HUES64 (cell line): ENCODE measurements around the gene LAMA3.

Experiments used
- H3K27ac ChIP-seq: 2 replicates; pipeline ENCODE4 v1.7.0; 2013; ENCODE audit warnings: low read depth, low read length, inconsistent platforms
- H3K27me3 ChIP-seq: 2 replicates; pipeline ENCODE4 v1.6.1; 2013; ENCODE audit warnings: mild to moderate bottlenecking, low read length; ENCODE audit not compliant: insufficient read depth
- H3K36me3 ChIP-seq: 2 replicates; pipeline ENCODE4 v1.6.1; 2013; ENCODE audit warnings: mild to moderate bottlenecking, low read length; ENCODE audit not compliant: insufficient read depth
- H3K4me1 ChIP-seq: 2 replicates; pipeline ENCODE4 v1.6.1; 2013; ENCODE audit warnings: mild to moderate bottlenecking, low read length, moderate library complexity; ENCODE audit not compliant: insufficient read depth
- H3K4me3 ChIP-seq: 2 replicates; pipeline ENCODE4 v1.5.1; 2013; ENCODE audit warnings: mild to moderate bottlenecking, low read length, moderate library complexity
- H3K9ac ChIP-seq: 2 replicates; pipeline ENCODE4 v1.6.1; 2013; ENCODE audit warnings: mild to moderate bottlenecking, low read depth, low read length
- H3K9me3 ChIP-seq: 2 replicates; pipeline ENCODE4 v1.6.1; 2013; ENCODE audit warnings: low read depth, low read length; ENCODE audit not compliant: insufficient read depth
- WGBS: fragments of 150-250, 120-280 bp; methylation state at CpG from one replicate; pipeline ENCODE4 v1.1.7; 2013; ENCODE audit warnings: missing lambda C conversion rate; 5-methylcytosine and 5-hydroxymethylcytosine counted together

LAMA3 gene

DNA sequence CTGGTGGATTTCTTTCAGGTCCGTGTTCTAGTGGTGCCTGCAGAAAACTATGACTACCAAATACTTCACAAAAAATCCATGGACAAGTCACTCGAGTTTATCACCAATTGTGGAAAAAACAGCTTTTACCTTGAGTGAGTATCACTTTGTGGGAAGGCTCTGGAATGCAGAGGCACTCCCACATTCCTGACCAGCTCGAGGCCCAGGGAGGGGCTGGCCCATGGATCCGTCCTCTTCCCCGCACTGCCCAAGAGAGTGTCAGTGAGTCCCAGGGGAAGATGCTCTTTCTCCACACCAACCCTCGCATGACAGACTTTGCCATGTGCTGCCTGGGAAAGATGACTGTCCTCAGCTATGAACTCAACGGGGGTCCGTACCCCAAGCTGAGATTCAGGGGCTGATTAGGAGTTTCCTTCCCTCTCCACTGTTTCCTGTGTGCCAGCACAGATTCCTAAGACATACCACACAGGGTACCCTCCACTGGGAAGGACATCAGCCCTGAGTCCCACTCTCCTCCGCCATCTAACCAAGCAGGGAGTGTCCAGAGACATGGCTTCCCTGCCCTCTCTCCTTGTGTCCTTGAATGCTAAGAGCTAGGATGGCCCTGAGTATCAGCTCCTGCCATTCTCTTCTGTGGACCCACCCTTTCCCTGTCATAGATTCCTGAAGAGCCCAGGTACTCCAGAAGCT, 155.9 kb downstream of the LAMA3 start:
- Histone ChIP-seq H3K4me1 (peaks cover 12% of the 10 kb centered on the region), H3K9ac (no peak overlapping the region), H3K9me3 (no peaks in the 10 kb centered on the region), H3K27me3 (no peaks in the 10 kb centered on the region), H3K4me3 (no peak overlapping the region), H3K27ac (no peak overlapping the region), H3K36me3 (no peaks in the 10 kb centered on the region)
- 64% methylated on average over 9 of the region's 9 CpGs for WGBS

GRCh38 chr18:23845988-23846630, 156.9 kb downstream of the LAMA3 start:
- Histone ChIP-seq H3K9me3 (no peaks in the 10 kb centered on the region), H3K27me3 (no peaks in the 10 kb centered on the region), H3K4me3 (no peak overlapping the region), H3K36me3 (no peaks in the 10 kb centered on the region), H3K9ac (no peak overlapping the region), H3K4me1 (peaks cover 12% of the 10 kb centered on the region), H3K27ac (no peak overlapping the region)
- WGBS: 94% methylated on average over 13 of the region's 15 CpGs

- 93% methylated on average over 19 of the region's 19 CpGs for WGBS
These were observed 158.2 kb downstream of the LAMA3 start for GRCh38 chr18:23847321-23847986.

DNA sequence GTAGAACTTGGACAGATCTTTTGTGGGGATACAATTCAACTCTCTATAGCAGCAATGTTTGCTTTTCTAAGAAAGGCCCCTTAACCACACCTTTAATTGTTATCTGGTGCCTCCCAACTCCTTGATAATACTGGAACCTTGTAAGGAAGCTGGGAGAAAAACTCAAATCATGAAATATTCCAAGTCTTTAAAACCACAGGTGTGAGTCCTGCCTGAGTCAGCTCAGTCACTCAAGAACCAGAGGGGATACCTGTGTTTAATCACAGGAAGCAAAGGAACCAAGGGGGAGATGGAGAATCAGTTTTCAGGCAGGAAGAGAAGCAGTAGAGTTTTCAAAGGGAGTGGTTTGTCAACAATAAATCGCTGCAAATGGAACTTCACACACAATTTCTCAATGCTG, 159.9 kb downstream of the LAMA3 start:
- WGBS: no CpG with 5 or more reads among the region's 1 CpG
- peaks cover 12% of the 10 kb centered on the region for H3K4me1 ChIP-seq
- H3K27me3 ChIP-seq: no peaks in the 10 kb centered on the region
- H3K27ac ChIP-seq: no peak overlapping the region
- no peaks in the 10 kb centered on the region for H3K36me3 ChIP-seq
- H3K9ac ChIP-seq: no peak overlapping the region
- no peaks in the 10 kb centered on the region for H3K9me3 ChIP-seq
- H3K4me3 ChIP-seq: no peak overlapping the region

More at GRCh38 chr18:23847321-23847986, 158.2 kb downstream of the LAMA3 start:
- H3K9me3 ChIP-seq: no peaks in the 10 kb centered on the region
- H3K4me1 ChIP-seq: peaks cover 12% of the 10 kb centered on the region
- no peaks in the 10 kb centered on the region for H3K36me3 ChIP-seq
- no peak overlapping the region for H3K27ac ChIP-seq
- no peaks in the 10 kb centered on the region for H3K27me3 ChIP-seq
- H3K9ac ChIP-seq: no peak overlapping the region
- no peak overlapping the region for H3K4me3 ChIP-seq

DNA sequence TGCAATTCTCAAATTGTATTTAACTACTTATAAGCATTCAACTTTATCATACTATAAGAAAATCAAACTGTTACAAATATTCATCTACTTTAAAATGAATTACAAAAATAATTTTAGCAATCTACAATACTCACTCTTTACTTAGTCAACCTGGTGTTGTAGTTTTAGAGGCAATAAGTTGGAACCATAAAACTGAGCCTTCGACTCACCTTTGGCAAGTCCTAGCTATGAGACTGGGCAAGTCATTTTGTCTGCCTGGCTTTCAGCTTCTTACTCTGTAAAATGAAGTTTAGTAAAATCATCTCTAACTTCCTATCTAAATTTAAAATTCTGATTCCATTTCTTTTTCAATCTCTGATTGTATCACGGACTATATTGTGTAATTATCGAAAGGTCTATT, 161.0 kb downstream of the LAMA3 start:
- no peak overlapping the region for H3K27ac ChIP-seq

DNA sequence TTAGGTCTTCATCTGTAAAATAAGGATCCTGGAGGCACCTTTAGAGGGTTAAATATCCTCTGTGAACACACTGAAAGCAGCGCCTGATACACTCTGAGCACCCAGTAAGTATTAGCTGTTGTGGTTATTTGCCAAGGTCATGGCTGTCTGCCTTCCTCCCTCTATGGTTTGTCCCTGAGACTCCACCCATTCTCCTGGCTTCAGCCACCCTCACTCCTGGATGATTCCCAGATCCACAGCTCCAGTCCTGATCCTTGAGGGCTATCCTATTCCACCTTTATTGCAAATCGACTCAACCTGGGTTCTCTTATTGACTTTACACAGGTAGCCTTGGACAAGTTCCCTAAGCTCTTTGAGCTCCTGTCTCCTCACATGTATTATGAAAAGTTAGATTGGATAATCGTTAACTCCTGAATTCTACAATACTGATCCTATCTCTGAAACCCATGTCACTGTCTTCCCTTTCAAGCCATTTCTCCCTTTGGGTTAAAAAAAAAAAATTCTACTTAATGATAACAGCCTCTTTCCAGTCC, 162.3 kb downstream of the LAMA3 start:
- Histone ChIP-seq H3K9me3 (no peaks in the 10 kb centered on the region), H3K27me3 (no peaks in the 10 kb centered on the region), H3K36me3 (no peaks in the 10 kb centered on the region), H3K27ac (no peak overlapping the region), H3K4me3 (no peak overlapping the region), H3K9ac (no peak overlapping the region), H3K4me1 (peaks cover 9% of the 10 kb centered on the region)
- WGBS: 94% methylated on average over 3 of the region's 3 CpGs

More for the DNA sequence above, 161.0 kb downstream of the LAMA3 start:
- 100% methylated on average over 3 of the region's 3 CpGs for WGBS
- H3K27me3 ChIP-seq: no peaks in the 10 kb centered on the region
- H3K4me3 ChIP-seq: no peak overlapping the region
- H3K9ac ChIP-seq: no peak overlapping the region
- H3K4me1 ChIP-seq: peaks cover 11% of the 10 kb centered on the region
- no peaks in the 10 kb centered on the region for H3K9me3 ChIP-seq
- no peaks in the 10 kb centered on the region for H3K36me3 ChIP-seq

DNA sequence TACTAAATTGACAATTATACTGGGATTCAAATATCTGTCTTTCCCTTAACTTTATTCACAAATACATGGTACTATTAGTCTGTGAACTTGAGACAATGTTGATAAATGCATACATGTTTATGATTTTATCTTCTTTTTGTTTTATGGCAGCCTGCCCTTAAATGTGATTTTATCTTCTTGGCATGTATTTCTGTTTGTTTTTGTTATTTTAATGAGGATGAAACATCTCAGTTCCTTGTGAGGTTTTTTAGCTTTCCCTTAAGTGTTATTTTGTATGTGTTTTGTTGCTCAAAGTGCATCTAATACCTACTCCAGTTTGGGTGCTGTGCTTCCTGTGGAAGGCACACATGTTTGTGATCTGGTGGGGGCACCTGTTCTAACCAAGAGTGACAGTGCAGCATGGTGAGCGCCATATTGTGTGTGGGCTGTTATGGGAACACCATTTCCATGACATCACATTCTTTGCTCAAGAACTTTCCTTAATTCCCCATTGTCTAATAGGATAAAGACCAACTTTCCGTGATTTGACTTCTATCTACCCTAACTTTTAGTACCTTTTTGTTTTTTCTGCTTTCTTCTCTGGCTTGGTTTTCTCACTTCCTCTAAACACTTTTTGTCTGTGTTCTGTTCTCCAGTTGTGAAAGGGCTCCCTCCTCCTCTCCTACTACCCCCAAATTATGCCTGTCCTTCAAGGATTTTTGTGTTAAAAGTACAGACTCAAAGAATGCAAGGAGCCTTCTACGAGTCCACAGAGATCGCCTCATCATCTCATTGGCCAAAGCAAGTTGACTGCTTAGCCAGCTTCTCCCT, 163.2 kb downstream of the LAMA3 start:
- 93% methylated on average over 4 of the region's 4 CpGs for WGBS
- Histone ChIP-seq H3K4me1 (peaks cover 9% of the 10 kb centered on the region), H3K27me3 (no peaks in the 10 kb centered on the region), H3K9ac (no peak overlapping the region), H3K4me3 (no peak overlapping the region), H3K27ac (no peak overlapping the region), H3K36me3 (no peaks in the 10 kb centered on the region), H3K9me3 (no peaks in the 10 kb centered on the region)

- no peaks in the 10 kb centered on the region for H3K9me3 ChIP-seq
- no peaks in the 10 kb centered on the region for H3K36me3 ChIP-seq
- no peaks in the 10 kb centered on the region for H3K27me3 ChIP-seq
- no peak overlapping the region for H3K27ac ChIP-seq
- peaks cover 9% of the 10 kb centered on the region for H3K4me1 ChIP-seq
- WGBS: 95% methylated on average over 8 of the region's 8 CpGs
- H3K9ac ChIP-seq: no peak overlapping the region
- H3K4me3 ChIP-seq: no peak overlapping the region
These were observed 164.4 kb downstream of the LAMA3 start for GRCh38 chr18:23853448-23854195.

DNA sequence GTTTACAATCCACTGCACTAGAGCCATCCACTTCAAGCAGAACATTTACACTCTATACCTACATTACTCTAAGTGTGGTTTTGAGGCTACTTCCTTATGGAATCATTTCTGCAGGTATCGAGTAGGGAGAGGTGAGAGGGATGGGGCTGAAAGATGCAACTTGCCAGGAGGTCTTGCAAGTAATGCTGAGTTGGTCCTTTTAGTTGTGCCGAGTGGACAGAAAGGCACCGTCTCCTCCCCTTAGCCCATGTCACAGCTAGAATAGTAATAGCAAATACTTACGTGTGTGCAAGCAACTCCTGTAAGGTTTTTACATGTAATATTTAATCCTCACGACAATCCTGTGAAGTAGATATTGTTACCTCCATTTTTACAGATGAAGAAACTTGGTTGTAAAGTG, 166.5 kb downstream of the LAMA3 start:
- Histone ChIP-seq H3K9me3 (no peaks in the 10 kb centered on the region), H3K4me1 (0 out of 2 replicates have a peak, but pooled peaks cover 3% of the 10 kb centered on the region), H3K9ac (no peak overlapping the region), H3K27me3 (no peaks in the 10 kb centered on the region), H3K36me3 (no peaks in the 10 kb centered on the region), H3K27ac (no peak overlapping the region), H3K4me3 (no peak overlapping the region)
- WGBS: 95% methylated on average over 4 of the region's 5 CpGs

- peaks cover 8% of the 10 kb centered on the region; the same call in 1 of the 2 replicates for H3K4me1 ChIP-seq
- H3K4me3 ChIP-seq: no peak overlapping the region
- H3K9me3 ChIP-seq: no peaks in the 10 kb centered on the region
- WGBS: 64% methylated on average over 5 of the region's 5 CpGs
- H3K36me3 ChIP-seq: no peaks in the 10 kb centered on the region
- H3K9ac ChIP-seq: no peak overlapping the region
- no peaks in the 10 kb centered on the region for H3K27me3 ChIP-seq
- no peak overlapping the region for H3K27ac ChIP-seq
These were observed 167.4 kb downstream of the LAMA3 start for GRCh38 chr18:23856466-23857163.
